HepG2 (cell line): Measurements from ENCODE around the gene SERTAD2. TPM values are rescaled to one million over a fixed set of nuclear protein-coding genes. Genes with fewer than 3 reads are reported as not detected.

ENCODE experiments used
- ARID2 ChIP-seq: sonication (generic); formaldehyde crosslinking; IDR thresholded peaks from 2 replicates; pipeline ENCODE4 v1.8.1; 2022; ENCODE audit warnings: mild to moderate bottlenecking, missing genetic modification reagents, borderline replicate concordance
- ATF7-NPFF ChIP-seq: sonication (generic); formaldehyde crosslinking; IDR thresholded peaks from 2 replicates; pipeline ENCODE4 v1.8.1; 2023; ENCODE audit warnings: mild to moderate bottlenecking, low read depth, missing genetic modification reagents, moderate library complexity
- BHLHE40 ChIP-seq: IDR thresholded peaks from 2 replicates; pipeline ENCODE4 v1.6.1; 2011; ENCODE audit warnings: low read length, improper control_type of control experiment
- BORCS8-MEF2B ChIP-seq: sonication (generic); formaldehyde crosslinking; IDR thresholded peaks from 2 replicates; pipeline ENCODE4 v1.8.0; 2022; ENCODE audit warnings: mild to moderate bottlenecking, missing genetic modification reagents
- CREB1 ChIP-seq, 2 experiments: fragments of 450-650 bp in 1 of 2; IDR thresholded peaks; 2 replicates each; pipeline ENCODE4 v1.6.1; 2016 to 2017; ENCODE audit warnings: control low read depth in 1 of 2, mild to moderate bottlenecking in 1 of 2, missing compliant biosample characterization in 1 of 2, missing genetic modification characterization in 1 of 2
- GABPB1 ChIP-seq: IDR thresholded peaks from 2 replicates; pipeline ENCODE4 v1.6.1; 2016; ENCODE audit warnings: mild to moderate bottlenecking, missing genetic modification reagents, moderate library complexity, missing compliant biosample characterization
- HNRNPUL1 ChIP-seq: fragments of 200-400 bp; formaldehyde crosslinking; IDR thresholded peaks from 2 replicates; pipeline ENCODE4 v1.6.1; 2017; ENCODE audit warnings: low read depth, mild to moderate bottlenecking, low read length, moderate library complexity
- HOXA3 ChIP-seq: sonication (generic); formaldehyde crosslinking; IDR thresholded peaks from 2 replicates; pipeline ENCODE4 v1.5.0; 2020; ENCODE audit warnings: missing genetic modification reagents
- HOXA5 ChIP-seq: sonication (generic); formaldehyde crosslinking; IDR thresholded peaks from 2 replicates; pipeline ENCODE4 v1.4.0; 2020; ENCODE audit warnings: missing genetic modification reagents
- JUND ChIP-seq: sonication (generic); formaldehyde crosslinking; IDR thresholded peaks from 2 replicates; pipeline ENCODE4 v1.8.0; 2022; ENCODE audit warnings: mild to moderate bottlenecking, missing genetic modification reagents
- KLF16 ChIP-seq, 2 experiments: sonication (generic) in 1 of 2; formaldehyde crosslinking in 1 of 2; IDR thresholded peaks; 2 replicates each; pipeline versions ENCODE4 v1.6.1 to v1.8.0; 2016 to 2023; ENCODE audit warnings: missing genetic modification reagents in 2 of 2, missing compliant biosample characterization in 1 of 2
- PHB2 ChIP-seq: fragments of 450-650 bp; IDR thresholded peaks from 2 replicates; pipeline ENCODE4 v1.6.1; 2018; ENCODE audit not compliant: partially characterized antibody
- POLR2AphosphoS2 ChIP-seq: IDR thresholded peaks from 2 replicates; pipeline ENCODE4 v1.6.1; 2011; ENCODE audit warnings: low read depth, low read length, improper control_type of control experiment
- RBFOX2 ChIP-seq: fragments of 200-400 bp; formaldehyde crosslinking; IDR thresholded peaks from 2 replicates; pipeline ENCODE4 v1.6.1; 2017; ENCODE audit warnings: low read depth, mild to moderate bottlenecking, low read length
- TAF15 ChIP-seq: fragments of 200-400 bp; formaldehyde crosslinking; IDR thresholded peaks from one replicate; pipeline ENCODE4 v1.6.1; 2018; ENCODE audit warnings: mild to moderate bottlenecking, low read depth, low read length; ENCODE audit not compliant: poor library complexity, severe bottlenecking
- TGIF2 ChIP-seq: IDR thresholded peaks from 2 replicates; pipeline ENCODE4 v1.6.1; 2016; ENCODE audit warnings: control low read depth, missing compliant biosample characterization
- TOE1 ChIP-seq: sonication (generic); formaldehyde crosslinking; IDR thresholded peaks from 2 replicates; pipeline ENCODE4 v1.4.0; 2020; ENCODE audit warnings: mild to moderate bottlenecking, missing genetic modification reagents
- TRIM24 ChIP-seq: sonication (generic); formaldehyde crosslinking; IDR thresholded peaks from 2 replicates; pipeline ENCODE4 v1.8.0; 2022; ENCODE audit warnings: mild to moderate bottlenecking, missing genetic modification reagents
- ZBTB1 ChIP-seq: sonication (generic); formaldehyde crosslinking; IDR thresholded peaks from 2 replicates; pipeline ENCODE4 v1.4.0; 2020; ENCODE audit warnings: missing genetic modification reagents, borderline replicate concordance
- ZBTB49 ChIP-seq: sonication (generic); formaldehyde crosslinking; IDR thresholded peaks from 2 replicates; pipeline ENCODE4 v1.4.0; 2020; ENCODE audit warnings: missing genetic modification reagents, borderline replicate concordance
- ZNF205 ChIP-seq: IDR thresholded peaks from 2 replicates; pipeline ENCODE4 v1.6.1; 2018; ENCODE audit warnings: missing biosample characterization, missing genetic modification reagents
- ZNF275 ChIP-seq: sonication (generic); formaldehyde crosslinking; IDR thresholded peaks from 2 replicates; pipeline ENCODE4 v1.8.0; 2022; ENCODE audit warnings: missing genetic modification reagents, mild to moderate bottlenecking, inconsistent platforms, borderline replicate concordance
- ZNF335 ChIP-seq: sonication (generic); formaldehyde crosslinking; IDR thresholded peaks from 2 replicates; pipeline ENCODE4 v1.4.0; 2020; ENCODE audit warnings: missing genetic modification reagents
- ZNF704 ChIP-seq: sonication (generic); formaldehyde crosslinking; IDR thresholded peaks from 2 replicates; pipeline ENCODE4 v1.8.1; 2023; ENCODE audit warnings: mild to moderate bottlenecking, inconsistent platforms, moderate library complexity, missing genetic modification reagents, borderline replicate concordance
- polyA plus RNA-seq, 8 experiments: library from polyadenylated mRNA; depleted of rRNA in 3 of 8; stranded (reverse) in 7 of 8; unstranded in 1 of 8; fragments of >200 nt; fragmentation: Illumina TruSeq in 4 of 8; extraction: Trizol in 4 of 8; gene quantifications; 2 replicates each; pipeline versions ENCODE4 v1.2.1 to v1.2.3, GENCODE V29; 2011 to 2016; ENCODE audit warnings: low read depth in 4 of 8, missing spikeins in 1 of 8, mixed read lengths in 1 of 8; ENCODE audit not compliant: insufficient read depth in 1 of 8
- total RNA-seq, 5 experiments: library from RNA; depleted of rRNA; stranded (reverse); fragments of >200 nt; fragmentation: Illumina TruSeq; extraction: Trizol; gene quantifications; 2 replicates each; pipeline ENCODE4 v1.2.3, GENCODE V29; 2016; ENCODE audit warnings: low read depth in 1 of 5

Gene SERTAD2
- total and polyA plus RNA-seq, 2 of the 13 experiments (the other 11 are each of a cell fraction or from before 2014, with no cell fraction given): 6.7 to 22.6 TPM

GRCh38 chr2:64652231-64653108 is 1.2 kb downstream of the SERTAD2 start (continued):
- TF ChIP-seq KLF16 (CRISPR knock-in tag; IDR thresholded peaks at IDR 0.05) (0 out of 4 replicates have a peak, but pooled peaks of 1 of the 2 experiments have one; percentile 34), TAF15 (no peak), ZNF335 (CRISPR knock-in tag) (no peak), ZBTB1 (no peak), HOXA5 (CRISPR knock-in tag) (no peak; the same call in 1 of the 2 replicates), ARID2 (CRISPR knock-in tag) (peak; percentile 64; the same call in 1 of the 2 replicates), JUND (no peak), BHLHE40 (no peak), CREB1 (IDR thresholded peaks at IDR 0.05) (peak; percentile 75; the same call in 1 of the 2 replicates), CREB1 (CRISPR knock-in tag; IDR thresholded peaks at IDR 0.05) (no peak), TRIM24 (CRISPR knock-in tag) (no peak), ZNF704 (CRISPR knock-in tag) (no peak), PHB2 (no peak), BORCS8-MEF2B (CRISPR knock-in tag) (no peak), HOXA3 (CRISPR knock-in tag) (no peak; the same call in 1 of the 2 replicates), TGIF2 (CRISPR knock-in tag) (no peak; the same call in none of the 2 replicates), ATF7-NPFF (CRISPR knock-in tag) (no peak), RBFOX2 (no peak; the same call in 1 of the 2 replicates), HNRNPUL1 (no peak), POLR2AphosphoS2 (no peak), GABPB1 (CRISPR knock-in tag) (no peak), ZNF275 (CRISPR knock-in tag) (no peak), ZBTB49 (CRISPR knock-in tag) (no peak), TOE1 (CRISPR knock-in tag) (no peak), ZNF205 (CRISPR knock-in tag) (no peak)
